A172 (cell line): ENCODE results near the gene CCDC141. TPM values are rescaled to one million over a fixed set of nuclear protein-coding genes. Genes with fewer than 3 reads are reported as not detected.
A peak's percentile ranks its signal among the peaks of the same experiment; 100 is the strongest.

ENCODE experiments used
- DNase-seq: peaks from one replicate; pipeline ENCODE4 v3.0.0-alpha.2; 2015; ENCODE audit warnings: low spot score
- total RNA-seq: library from RNA; depleted of rRNA; stranded (reverse); fragments of >200 nt; shearing (Covaris generic); gene quantifications from 2 replicates; pipeline ENCODE4 v1.2.3, GENCODE V29; 2014

The CCDC141 gene
- total RNA-seq, 1 experiment from 2014 or later: 0.31 TPM

GRCh38 chr2:178913049-178913441 is 136.9 kb downstream of the CCDC141 start:
- no peak for DNase-seq

DNA sequence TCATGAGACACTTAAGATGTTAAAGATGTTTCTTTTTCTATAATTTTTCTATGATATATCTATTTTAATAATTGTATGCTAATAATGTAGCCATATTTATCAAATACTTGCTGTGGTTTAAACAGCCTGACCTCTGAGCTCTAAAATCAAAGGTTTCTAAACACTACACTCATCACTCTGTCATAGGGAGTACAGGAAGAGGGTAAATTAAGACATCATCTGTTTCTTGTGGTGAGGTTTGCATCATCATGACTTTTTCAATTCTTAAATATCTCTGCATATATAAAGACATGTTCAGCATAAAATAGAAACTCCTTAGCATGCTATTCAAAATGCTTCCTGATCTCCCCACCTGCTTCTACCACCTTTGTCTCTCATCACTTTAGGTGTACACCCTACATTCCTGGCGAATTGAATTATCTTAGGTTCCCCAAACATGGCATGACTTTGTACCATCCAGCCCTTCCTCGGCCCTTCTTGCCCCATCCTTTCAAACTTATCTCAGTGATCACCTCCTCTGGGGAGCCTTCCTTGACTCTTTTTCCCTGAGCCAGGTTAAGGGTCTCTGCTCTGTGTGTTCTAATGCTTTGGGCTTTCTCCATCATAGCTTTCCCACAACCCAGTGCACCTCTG is 137.4 kb downstream of the CCDC141 start:
- peak; percentile 6 for DNase-seq

- no peak for DNase-seq
Observed at GRCh38 chr2:178911039-178911438, 138.9 kb downstream of the CCDC141 start.

DNA sequence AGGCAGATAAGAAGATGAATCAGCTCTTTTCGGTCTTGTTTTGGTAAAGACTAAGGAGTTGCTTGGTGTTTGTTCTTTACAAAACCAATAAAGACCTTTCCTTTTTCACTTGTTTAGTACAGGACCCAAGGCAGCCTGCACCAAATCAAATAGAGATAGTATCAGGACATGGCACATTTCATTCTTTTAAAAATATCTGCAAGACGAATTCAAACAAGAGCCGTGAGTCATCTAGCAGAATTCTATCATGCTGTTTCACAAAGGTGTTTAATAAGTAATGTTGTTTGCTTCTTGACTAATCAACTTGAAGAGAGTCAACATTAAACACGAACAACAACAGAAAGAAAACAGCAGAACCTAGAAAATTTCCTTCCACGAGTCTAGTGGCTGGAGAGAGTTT is 139.9 kb downstream of the CCDC141 start:
- no peak for DNase-seq

GRCh38 chr2:178909507-178909906 is 140.4 kb downstream of the CCDC141 start:
- no peak for DNase-seq

- DNase-seq: no peak
Observed at GRCh38 chr2:178908810-178909209, 141.1 kb downstream of the CCDC141 start.

- no peak for DNase-seq
Observed at GRCh38 chr2:178905261-178905660, 144.7 kb downstream of the CCDC141 start.

GRCh38 chr2:178899656-178900055 is 150.3 kb downstream of the CCDC141 start:
- no peak for DNase-seq

DNA sequence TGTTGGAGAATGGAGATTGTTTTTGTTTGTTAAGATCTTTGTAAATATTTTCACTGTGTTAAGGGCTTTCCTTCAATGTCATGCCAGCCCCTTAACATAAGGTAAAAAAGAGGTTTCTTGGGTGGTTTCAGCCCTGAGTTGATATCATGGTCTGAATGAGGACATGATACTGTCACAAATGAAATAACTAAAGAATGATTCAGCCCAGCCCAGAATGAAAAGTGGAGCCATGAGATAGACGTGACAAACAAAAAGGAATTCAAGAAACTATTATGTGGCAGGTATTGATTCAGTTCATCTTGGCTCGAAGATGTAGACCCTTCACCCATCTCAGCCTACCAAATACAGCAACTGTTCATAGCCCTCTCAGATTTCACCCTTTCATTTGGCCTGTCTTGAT is 154.1 kb downstream of the CCDC141 start:
- no peak for DNase-seq

DNA sequence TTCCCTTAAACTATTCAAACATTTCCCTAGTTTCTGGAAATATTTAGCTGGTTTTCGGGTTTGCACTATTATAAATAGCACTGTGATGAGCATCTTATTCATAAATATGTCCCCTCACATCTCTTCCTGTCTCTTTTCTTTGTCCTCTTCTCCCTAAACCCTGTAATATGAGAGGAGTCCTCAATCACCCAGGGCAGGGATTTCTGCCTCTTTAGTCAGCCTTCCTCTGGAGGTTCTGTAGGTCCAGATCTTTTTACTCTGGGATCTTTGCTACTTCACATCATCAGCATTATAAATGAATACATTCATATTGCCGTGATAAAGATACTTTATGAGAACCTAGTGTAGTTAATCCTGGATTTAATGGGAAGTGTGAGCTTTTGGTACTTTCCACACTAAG is 154.8 kb downstream of the CCDC141 start:
- no peak for DNase-seq

GRCh38 chr2:178892751-178893625 is 156.9 kb downstream of the CCDC141 start:
- DNase-seq: no peak

GRCh38 chr2:178891959-178892485 is 157.9 kb downstream of the CCDC141 start:
- no peak for DNase-seq

DNA sequence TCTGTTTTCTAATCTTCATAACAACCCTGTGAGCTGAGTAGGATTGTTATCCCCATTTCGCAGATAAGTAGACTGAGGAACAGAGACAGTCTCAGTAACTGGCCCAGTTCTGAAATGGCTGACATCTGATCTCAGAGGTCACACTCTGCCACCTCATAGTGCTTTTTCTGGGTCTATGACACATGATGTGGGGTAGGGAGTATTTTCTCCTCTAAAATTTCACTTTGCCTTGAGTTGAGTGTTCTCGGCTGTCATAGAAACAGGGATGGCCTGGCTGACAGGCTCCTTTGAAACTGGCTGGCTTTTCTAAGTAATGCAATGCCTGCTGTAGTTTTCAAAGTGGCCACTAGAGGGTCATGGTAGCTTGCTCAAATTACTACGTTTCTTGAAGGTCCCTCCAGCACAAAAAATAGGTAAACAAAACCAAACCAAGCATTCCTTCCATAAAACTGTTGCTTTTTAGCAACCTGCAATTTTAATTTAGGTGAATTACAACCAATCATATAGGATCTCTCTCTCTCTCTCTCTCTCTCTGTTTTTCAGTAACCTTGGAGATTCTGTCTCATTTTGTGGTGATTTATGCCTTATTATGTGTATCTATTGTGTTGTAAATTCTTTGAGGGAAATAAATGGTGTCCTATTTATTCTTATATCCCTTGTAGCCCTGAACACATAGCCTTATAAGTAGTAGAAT is 158.5 kb downstream of the CCDC141 start:
- peak; percentile 71 for DNase-seq

DNA sequence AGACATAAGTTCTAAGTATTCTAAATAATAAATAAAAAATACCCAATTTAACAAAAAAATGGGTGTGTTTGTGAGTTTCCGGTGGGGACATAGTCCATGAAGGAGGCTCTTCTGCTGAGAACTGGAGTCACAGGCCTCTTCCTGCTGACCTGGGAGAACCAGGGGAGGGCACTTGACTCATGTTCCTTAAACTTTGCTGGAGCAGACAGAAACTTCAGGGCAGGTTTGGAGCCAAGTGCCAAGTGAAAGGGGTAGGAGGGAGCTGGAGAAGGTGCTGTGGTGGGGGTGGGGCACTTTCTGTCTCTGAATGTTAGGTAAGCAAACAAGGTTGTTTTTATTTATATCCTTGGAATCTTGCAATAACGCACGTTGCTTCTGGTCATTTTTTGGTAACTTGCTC is 163.9 kb downstream of the CCDC141 start:
- DNase-seq: no peak

DNA sequence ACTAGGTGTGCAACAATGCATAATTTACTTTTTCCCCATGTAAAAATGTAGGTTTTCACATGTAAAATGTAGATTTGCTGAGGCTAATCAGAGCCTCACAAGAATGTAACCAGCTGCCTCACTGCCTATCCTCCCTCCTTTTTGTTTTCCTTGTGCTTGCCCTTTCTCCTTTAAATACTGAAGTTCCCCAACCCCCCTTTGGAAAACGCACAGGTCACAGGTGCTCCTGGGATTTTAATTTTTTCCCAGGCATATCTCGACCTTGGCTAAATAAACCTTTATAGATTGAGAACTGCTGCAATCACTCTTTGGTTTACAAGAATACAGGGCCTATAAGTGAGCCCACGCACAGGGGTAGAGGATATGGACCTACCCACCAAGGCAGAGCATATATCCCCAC is 165.5 kb downstream of the CCDC141 start:
- no peak for DNase-seq

- peak; percentile 47 for DNase-seq
Observed at GRCh38 chr2:178882666-178883440, 167.1 kb downstream of the CCDC141 start.

GRCh38 chr2:178881075-178881474 is 168.9 kb downstream of the CCDC141 start:
- no peak for DNase-seq

- no peak for DNase-seq
Observed at GRCh38 chr2:178880257-178880656, 169.7 kb downstream of the CCDC141 start.

GRCh38 chr2:178877874-178878273 is 172.1 kb downstream of the CCDC141 start:
- no peak for DNase-seq

GRCh38 chr2:178874529-178875240 is 175.3 kb downstream of the CCDC141 start:
- DNase-seq: peak; percentile 41

DNA sequence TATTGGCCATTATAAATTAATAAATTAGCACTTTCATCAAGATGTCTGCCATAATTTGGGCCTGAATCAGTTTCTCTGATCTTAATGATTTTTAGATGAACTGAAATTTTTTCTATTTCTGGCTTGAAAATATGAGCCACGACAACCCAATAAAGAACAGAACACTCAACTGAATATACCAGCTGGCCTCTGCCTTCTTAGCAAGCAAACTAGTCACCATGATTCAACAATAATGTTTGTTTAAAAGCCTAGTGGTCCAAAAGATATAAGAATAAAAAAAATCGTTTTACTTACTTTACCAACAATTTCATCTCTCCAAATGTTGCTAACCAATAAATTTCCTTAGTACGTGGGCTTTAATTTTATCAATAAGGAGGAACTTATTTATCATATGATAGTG is 176.0 kb downstream of the CCDC141 start:
- no peak for DNase-seq
